Inferior parietal cortex (tissue), 1 donor: ENCODE data around the gene TECPR1.

Experiments
- DNase-seq: peaks from one replicate; pipeline ENCODE4 v3.0.0-alpha.2; 2016; ENCODE audit errors: extremely low spot score

Gene TECPR1, protein sequence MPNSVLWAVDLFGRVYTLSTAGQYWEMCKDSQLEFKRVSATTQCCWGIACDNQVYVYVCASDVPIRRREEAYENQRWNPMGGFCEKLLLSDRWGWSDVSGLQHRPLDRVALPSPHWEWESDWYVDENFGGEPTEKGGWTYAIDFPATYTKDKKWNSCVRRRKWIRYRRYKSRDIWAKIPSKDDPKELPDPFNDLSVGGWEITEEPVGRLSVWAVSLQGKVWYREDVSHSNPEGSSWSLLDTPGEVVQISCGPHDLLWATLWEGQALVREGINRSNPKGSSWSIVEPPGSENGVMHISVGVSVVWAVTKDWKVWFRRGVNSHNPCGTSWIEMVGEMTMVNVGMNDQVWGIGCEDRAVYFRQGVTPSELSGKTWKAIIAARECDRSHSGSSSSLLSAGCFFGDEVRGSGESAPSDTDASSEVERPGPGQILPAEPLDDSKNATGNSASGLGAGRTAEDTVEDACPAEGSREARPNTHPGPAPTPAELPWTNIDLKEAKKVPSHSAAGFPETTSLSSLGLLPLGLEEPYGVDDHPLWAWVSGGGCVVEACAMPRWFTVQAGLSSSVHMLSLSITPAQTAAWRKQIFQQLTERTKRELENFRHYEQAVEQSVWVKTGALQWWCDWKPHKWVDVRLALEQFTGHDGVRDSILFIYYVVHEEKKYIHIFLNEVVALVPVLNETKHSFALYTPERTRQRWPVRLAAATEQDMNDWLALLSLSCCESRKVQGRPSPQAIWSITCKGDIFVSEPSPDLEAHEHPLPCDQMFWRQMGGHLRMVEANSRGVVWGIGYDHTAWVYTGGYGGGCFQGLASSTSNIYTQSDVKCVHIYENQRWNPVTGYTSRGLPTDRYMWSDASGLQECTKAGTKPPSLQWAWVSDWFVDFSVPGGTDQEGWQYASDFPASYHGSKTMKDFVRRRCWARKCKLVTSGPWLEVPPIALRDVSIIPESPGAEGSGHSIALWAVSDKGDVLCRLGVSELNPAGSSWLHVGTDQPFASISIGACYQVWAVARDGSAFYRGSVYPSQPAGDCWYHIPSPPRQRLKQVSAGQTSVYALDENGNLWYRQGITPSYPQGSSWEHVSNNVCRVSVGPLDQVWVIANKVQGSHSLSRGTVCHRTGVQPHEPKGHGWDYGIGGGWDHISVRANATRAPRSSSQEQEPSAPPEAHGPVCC

DNA sequence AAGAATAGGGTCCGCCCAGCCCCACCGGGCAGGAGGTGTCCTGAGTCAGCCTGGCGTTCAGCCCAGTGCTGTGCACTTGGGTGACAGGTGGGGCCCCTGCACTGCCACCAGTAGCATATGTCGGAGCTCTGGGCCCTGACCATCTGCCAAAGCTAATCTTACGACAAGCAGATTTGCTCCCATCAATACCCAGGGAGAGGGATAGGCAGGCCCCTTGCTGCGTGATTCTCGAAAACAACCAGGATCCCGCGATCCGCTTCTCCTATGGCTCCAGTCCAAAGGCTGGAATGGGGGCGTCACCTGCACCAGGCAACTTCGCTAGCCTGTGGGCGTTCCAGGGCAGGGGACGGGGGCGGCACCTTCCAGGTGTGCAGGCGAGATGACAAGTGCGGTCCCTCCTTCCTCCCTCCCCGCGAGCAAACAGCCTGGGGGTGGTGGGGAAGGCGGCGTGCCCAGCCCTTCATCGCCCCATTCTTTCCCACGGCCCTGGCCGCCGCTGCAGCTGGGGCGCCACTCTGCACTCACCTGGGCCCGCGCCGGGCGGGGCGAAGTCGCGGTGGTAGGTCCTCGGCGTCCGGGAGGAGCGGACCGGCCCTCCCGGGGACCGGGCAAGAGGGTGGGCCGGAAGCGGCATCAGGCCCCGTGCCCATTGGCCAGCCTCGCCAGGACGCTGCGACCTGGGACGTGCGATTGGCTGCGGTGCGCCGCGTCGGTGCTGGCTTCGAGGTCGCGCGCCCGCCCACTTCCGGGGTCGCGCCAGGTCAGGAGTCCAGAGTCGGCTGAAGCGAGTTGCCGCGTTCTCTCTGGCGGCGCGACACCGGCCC lies at the start of gene TECPR1:
TSS of gene TECPR1 (minus strand) at position 632 of the 824 bp plus-strand sequence. CDS start 6,086 bp downstream, outside the sequence.
- DNase-seq = peak; percentile 92

DNA sequence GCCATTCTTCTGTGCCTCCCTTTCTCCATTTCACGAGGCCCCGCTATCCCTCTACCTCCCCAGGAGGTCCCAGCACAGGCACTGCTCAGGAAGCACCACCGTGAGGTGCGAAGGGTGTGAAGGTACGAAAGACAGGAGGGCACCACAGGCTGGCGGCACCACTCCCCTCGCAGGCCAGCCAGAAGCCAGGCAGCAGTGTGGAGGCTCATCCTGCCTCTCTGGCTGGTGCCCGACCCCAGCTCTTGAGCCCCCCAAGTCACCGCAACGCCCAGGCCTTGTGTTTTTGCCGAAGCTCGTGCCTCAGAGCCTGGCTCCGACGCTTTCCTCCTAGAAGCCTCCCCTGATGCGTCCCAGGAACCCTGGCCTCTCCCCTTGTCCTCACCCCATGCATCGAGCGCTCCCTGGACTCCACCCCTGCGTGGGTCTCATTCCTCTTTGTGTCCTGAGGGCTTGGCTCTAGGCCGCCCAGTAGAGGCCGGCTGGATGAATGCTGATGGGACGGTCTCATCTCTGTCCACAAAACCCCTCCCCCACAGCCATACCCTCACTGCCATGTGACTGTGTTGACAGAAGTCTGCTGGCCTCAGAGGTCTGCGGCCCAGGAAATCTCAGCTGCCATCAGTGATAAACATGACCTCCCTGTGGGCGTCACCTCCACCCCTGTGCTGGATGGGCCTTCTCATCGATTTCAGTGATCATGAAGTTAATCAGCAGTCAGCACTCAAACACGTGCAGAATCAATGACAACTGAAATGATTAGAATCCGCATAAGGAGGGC lies 48.8 kb upstream of the TECPR1 start:
- DNase-seq = no peak

DNA sequence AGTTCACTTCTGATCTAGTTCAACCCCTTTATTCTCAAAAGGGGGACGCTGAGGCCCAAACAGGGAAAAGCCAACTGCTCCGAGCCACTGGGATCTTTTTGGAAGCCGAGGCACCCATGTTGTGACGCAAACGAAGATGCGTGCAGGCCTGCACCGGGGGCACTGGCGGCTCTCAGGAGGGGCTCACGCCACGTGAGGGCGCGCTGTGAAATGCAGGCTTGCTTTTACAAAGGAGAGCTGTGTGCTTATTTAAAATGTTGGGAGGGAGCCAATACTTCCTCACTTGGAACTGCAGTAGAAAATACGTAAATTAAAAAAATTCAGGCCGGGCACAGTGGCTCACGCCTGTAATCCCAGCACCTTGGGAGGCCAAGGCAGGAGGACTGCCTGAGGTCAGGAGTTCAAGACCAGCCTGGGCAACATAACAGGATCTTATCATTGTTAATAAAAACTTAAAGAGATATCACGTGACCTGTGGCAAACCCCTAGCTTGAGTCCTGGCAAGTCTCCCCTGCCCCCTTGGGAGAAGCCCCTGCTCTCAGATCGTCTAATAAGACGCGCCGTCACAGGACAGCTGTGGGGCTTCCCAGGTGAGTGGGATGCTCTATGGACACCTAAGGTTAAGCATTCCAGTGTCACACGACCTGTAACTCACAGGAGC lies 45.7 kb upstream of the TECPR1 start:
- no peak for DNase-seq

DNA sequence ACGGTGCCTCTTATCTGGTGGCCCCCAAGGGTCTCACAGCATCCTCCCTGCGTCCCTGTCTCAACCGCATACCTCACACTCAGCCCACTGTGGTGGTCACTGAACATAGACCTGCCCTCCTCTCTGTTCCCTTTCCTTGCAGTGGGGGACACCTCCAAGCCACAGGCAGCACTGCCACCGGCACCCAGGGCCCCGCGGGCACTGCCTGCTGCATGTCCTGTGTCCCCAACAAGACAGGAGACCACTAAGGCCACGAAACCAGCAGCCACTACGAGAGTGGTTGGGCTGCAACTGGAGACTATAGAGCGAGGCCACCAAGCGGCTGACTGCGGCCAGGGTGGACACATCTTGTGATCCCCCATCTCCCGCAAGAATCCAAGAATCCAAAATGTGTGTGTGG lies 44.8 kb upstream of the TECPR1 start:
- no peak for DNase-seq

DNA sequence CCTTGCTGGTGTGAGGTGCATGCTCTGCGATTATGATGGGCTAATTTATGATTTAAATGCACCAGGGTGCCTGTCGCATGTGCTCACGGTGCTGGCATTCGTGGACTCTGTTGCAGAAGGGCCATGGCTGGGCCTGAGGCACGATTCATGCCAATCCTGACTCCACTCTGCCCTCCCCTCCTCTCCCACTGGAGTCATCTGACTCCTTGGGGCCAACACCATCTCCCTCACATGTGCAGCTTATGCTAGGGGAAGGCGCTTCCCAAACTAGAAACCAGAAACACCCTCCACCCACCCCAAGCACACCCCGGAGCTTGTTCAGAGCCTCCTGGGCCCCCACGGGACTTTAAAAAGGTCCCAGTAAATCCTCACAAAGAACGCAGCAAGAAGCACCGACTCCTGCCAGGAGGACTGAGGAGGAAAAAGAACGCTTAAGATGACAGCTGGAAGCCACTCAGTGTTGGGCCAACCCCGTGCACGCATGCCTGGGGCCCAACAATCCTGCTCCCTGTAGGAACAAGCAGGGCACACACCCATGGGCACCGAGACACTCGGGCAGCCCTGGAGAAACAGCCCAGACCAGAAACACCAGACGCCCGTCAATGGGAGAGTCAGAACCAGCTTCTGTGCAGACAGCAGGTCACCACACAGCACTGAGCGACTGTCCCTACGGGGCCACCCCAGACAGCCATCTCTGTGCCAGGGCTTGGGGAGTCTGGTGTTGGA lies 43.6 kb upstream of the TECPR1 start:
- DNase-seq = no peak

DNA sequence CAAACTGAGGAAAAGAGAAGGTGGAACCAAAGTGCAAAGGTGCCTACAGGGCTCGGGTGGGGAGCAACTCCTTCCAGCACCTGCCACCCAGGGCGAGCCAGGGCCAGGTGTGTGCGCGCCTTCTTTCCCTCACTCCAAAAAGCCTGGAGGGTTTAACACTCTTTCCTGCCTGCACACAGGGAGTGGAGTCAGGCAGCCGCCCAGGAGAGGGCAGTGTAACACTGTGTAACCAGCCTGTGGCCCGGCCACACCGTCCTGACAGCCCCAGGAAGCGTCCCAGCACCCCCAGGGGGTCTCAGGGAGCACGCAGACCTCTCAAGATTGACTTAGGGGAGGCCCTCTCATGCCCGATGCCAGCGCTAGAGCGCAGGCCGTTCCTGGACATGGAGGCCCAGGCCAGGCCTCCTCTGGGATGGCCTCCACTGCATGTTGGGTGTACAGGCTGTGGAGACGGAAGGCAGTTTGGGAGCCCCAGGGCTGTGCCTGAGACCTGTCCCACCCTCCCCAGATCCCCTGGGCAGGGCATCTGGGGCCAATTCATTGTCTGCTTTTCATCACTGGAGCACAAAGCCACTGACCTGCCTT lies 42.9 kb upstream of the TECPR1 start:
- peak; percentile 36 for DNase-seq

DNA sequence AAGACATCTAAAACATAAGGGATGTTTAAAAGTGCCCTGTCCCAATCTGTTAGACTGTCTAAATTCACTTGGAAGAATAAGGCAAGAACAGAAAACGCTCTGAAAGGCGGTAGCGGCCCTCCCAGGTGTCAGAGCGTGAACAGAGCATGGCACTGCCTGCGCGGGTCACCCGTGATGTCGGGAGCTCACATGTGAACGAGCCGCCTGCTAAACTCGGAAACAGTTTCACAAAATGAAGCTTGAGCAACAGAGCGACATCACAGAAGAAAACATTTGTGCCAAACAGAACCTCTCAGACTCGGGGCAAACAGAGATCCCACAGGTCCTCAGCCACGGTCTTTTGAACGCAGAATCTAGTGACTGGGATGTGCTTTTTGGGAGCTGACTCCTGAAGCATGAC lies 42.3 kb upstream of the TECPR1 start:
- no peak for DNase-seq

DNA sequence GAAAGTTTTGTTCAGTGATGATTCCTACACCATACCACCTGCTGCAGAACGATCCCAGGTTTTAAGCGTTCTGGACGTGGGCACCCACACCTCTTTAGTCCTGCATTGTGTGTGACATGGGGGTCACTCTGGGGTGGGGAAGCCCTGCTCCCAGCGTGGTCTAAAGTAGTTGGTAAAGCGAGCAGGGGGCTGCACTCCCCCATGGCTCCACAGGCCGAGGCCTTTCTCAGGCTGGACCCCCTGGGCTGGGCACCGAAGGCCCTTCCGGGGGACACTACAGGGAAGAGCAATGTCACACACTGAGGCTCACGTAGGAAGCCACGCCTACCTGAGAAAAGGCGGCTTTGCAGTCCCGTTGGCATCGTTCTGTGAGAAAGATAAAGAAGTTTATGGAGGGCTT lies 41.7 kb upstream of the TECPR1 start:
- DNase-seq = no peak

DNA sequence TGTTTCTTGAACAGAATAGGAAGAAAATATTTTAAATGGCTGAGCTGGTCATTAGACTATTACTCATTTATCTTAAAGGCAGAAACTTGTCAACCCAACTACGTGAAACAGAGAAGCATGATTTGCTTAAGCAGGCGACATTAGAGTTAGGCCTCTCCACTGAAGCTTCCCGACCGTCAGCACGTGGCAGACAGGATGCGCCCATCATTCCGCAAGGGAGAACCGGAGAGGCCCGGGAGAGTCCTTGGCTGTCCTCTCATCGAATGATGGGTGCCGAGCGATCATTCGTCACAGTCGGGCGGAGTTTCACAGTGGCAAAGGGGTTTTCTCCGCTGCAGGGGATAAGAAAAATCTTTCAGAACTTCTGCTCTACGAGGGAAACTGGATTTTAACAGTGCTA lies 41.2 kb upstream of the TECPR1 start:
- no peak for DNase-seq

DNA sequence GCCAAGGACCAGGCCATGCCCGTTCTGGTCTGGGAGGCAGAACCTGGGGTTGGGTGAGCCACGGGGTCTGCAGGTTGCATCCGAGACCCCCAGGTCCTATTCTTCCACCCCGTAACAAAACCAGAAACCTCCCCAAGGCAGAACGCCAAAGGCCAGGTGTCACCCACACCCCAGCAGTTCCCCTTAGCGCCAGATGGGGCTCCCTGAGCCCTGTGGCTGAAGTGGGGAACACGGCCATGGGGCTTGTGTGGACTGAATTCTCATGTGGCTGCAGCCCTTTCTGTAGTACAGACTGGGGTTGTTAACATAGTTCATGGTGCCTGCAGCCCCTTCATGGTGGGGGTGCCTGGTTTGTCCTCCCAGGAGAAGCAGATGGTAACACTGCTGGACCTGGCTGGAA lies 39.7 kb upstream of the TECPR1 start:
- DNase-seq = no peak

DNA sequence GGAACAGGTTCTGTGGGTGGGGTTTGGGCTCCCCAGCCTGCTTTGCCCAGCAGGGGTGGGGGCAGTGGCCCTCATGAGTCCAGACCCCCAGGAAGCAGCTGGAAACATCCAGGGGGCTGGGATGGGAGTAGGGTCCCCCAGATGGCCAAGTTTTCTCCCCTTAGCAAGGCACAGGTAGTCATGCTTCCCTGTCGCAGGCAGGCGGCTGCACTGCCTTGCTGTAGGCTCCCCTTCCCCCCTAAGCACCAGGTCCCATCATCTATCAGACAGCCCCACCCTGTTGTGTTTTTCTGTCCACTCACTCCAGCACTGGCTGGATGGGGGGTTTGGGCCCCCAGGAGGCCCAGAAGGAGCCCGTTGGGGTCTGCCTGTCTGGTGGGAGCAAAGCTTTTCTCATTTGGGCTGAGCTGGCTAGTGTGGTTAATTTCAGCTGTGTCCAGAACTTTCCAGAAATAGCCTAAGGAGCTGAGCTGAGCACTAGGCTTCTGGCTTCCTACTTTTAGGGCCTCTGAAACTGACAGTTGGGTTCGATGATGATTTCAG lies 37.4 kb upstream of the TECPR1 start:
- no peak for DNase-seq

DNA sequence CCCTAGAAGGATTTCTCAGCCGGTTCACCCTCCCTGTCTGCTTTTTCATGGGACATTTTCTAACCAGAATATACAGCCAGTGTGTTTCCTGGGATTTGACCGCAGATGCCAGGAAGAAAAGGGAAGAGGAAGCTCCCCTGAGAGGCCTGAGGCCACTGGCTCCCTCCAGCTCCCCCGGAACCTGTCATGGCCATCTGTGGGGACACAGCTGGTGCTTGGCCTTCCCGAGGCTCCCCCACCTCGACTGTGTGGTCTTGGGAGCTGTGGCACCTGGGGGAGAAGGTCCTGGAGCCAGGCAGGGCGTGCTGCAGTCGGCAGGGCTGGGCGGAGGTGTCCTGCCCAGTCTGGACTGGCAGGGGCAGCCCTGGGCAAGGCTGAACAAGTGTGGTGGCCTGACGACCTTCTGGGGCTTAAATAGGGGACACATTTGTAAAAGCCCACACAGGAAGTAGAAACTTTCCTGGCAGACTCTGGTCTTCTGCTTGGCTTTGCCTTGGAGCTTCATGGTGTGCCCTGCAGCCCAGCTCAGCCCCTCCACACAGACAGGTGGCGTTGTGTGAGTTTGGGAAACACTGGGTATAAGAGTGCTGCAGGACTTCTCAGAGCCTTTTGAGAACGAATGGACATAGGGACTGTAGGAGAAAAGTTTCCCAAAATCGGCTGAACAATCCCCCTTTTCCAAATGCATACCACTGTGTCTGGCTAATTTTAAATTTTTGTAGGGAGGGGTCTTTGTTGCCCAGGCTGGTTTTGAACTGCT lies 36.2 kb upstream of the TECPR1 start:
- DNase-seq = no peak

DNA sequence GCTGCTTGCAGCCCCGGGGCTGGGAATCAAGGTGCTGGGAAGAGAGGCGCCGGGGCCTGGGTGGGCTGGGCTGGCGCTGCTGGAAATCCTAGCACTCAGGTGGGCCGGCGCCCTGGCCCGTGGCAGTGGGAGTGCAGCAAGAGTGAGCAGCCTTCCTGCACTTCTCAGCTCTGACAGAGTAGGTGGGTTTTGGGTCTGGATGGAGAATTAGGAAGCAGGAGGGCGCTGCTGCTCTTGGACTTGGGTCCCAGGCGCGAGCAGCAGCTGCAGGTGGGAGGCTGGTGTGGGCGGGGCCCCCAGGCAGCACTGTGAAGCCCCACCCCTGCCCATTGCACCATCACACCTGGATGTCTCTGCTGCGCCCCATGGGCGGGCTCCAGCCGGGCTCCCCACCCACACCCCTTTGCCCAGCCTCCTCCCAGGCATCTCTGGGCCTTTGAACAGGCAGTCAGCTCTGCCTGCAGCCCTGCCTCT lies 35.5 kb upstream of the TECPR1 start:
- no peak for DNase-seq

DNA sequence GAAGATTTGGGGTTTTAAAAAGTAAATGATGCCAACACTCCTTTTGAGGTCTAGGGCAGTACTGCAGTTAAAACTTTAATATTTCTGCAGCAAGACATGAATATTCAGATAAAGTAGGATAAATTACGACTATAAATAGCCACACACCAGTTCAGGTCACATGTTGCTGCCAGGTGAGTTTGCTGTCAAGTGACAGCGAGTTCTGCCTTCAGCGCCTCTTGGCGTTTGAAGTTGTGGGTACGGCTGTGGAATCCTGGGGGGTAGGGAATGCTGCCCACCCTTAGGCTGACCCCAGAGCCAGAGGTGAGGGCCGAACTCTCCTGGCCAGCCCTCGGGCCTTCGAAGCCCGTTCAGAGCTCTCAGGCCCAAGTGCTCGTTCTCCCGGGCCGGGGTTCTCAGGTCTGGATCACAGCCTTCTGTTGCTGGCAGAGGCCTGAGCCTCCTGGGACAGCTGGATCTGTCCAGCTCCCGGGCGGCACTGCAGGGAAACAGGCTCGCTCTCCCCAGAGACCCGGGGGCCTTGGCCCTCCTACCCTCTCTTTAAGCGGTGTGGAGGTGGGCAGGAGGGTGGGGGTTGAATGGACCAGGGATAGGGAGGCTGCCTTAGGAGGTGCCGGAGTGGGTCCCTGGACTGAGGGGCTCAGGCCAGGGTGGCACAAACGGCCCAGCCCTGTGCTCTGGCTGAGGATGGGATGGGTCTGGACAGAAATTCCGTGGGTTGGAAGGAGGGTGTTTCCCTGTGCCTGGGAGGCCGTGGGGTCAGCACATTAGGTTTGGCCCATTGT lies 34.9 kb upstream of the TECPR1 start:
- no peak for DNase-seq

DNA sequence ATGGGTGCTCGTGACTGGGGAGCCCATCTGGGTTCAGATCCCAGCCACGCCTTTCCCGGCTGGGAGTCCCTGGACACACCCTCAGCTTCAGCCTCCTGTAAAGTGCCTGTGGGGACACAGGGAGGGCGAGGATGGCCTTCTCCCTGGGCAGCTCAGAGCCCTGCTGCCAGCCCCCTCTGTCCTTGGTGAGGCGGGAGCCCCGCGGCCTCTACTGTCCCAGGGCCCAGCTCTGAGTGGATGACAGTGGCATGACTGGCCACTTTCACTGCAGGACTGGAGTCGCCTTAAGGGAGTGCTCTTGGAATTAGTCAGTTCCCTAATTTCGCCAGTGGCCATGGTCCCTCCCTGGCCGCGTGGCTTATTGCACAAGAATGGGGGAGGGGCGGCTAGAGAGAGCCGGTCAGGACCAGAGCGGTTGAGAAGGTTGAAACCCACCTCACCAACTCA lies 34.1 kb upstream of the TECPR1 start:
- no peak for DNase-seq

DNA sequence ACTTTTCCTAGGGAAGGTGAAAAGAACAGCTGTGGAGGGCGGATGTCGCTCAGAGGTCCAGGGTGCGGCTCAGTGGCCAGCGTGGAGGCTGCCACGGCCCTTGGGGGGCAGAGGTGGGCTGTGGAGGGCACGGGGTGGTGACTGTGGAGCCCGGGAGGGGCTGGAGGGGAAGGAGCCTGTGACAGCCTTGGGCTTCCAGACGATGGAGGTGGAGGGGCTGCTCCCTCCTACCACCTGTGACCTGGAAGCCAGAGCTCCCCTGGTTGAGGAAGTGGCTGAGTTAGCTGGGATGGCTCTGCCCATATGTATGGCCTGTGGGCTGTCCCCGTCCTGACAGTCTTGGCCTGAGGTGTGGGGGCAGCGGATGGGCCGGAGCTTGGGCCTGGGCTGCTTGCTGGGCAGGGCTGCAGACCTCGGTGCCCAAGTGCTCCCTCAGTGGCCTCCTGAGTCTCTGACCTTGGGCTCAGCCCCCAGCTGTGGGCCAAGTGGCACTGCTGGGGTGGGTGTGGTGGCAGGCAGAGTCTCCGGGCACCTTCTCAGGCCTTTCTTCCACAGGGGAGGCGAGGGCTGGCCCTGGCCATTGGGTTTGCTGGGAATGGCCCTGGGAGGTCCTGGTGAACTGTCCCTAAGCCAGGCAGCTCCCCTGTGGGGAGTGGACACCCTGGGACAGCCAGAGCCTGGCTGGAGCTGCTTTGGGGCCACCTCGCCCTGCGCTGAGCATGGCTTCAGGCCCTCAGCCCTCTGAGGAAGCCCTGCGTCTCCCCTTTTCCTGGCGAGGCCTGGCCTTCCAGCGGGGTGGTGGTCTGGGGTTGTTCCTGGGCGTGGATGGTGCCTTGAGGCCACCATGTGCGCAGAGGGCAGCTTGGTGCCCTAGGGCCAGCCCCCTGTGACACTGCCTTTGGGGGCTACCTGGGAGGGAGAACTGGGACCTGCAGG lies 33.4 kb upstream of the TECPR1 start:
- no peak for DNase-seq
